Measurements from ENCODE around the gene CENPE.
"Not testable (repeated sequence)": the region's sequence is repeated elsewhere in the genome, so short reads cannot be mapped to it uniquely, and the experiment has no call there.

CENPE gene

DNA sequence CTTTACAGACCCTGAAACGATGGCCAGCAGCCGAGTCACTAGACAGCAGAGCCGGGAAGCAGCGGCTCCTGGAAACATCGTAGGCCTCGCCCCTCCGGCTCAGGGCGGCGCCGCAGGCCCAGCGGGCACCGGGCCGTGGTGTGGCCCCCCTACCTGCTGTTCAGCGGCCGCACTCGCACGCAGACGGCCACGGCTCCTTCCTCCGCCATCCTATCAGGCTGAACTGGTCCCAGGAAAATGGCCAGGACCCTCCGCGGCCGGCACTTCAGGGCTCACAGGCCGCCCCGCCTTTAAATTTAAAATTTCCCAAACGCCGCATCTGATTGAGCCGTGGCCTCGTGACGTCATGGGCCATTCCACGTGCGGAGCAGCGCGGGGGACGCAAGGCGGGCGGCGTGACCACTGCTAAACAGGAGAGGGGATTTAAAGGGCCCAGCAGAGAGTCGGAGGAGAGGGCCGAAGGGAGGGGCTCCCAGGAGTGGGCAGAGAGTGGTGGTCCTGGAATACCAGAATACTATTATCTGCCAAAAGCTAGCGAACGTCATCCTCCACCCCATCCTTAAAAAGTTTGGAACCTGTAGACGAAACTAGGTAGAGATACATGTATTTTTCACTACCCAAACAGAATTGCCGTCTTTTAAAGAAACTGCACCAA, at the start of gene CENPE:
Gene CENPE (minus strand): TSS at position 233 of the 655 bp plus-strand sequence. CDS start 24 bp downstream, at position 209.
- peak; percentile 90 for DNase-seq

DNA sequence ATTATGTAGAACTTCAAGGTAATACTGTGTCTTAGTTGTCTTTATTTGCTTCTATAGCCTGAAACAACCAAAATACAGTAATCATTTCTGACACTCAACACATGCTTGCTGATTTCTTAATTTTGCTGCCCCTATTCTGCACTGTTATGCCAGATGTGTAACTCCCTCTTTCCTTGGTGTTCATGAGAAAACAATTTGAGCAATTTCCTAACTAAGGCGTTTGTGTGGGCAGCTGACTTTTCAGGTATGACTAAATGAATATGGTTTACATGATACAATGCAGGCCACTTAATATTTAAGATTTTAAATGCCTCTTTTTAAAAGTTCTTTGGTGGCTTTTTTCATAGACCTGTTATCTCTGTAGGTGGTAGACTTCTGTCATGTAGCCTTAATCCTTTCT, 46.1 kb upstream of the CENPE start:
- no peak for DNase-seq

- DNase-seq = not testable (repeated sequence)
These were observed 32.8 kb upstream of the CENPE start for GRCh38 chr4:103230938-103231337.

DNA sequence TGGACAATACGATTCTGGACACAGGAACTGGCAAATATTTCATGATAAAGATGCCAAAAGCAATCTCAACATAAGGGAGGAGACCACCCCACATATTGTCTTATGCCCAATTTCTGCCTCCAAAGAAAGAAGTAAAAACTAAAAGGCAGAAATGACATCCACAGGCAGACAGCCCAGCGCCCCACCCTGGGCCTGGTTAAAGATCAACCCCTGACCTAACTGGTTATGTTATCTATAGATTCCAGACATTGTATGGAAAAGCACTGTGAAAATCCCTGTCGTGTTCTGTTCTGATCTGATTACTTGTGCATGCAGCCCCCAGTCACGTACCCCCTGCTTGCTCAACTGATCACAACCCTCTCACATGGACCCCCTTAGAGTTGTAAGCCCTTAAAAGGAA, 25.4 kb upstream of the CENPE start:
- not testable (repeated sequence) for DNase-seq

- no peak for DNase-seq
These were observed 9.5 kb upstream of the CENPE start for GRCh38 chr4:103207673-103208072.

DNA sequence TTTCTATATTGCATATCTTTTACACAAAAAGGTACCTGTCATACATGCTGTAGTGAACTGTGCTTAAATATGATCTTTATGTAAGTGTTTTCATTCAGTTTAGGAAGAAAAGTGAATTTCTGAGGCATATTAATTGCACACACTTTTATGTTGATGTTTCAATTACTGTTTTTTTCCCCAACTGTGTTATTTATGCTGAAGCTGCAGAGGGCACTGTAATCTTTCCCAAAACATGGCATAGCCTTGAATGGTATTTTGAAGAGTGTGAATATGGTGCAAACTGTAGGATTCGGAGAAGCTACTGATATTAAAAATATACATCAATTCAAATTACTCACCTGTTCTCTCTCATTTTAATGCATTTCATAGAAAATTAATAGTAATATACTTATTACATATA, 6.0 kb upstream of the CENPE start:
- no peak for DNase-seq

DNA sequence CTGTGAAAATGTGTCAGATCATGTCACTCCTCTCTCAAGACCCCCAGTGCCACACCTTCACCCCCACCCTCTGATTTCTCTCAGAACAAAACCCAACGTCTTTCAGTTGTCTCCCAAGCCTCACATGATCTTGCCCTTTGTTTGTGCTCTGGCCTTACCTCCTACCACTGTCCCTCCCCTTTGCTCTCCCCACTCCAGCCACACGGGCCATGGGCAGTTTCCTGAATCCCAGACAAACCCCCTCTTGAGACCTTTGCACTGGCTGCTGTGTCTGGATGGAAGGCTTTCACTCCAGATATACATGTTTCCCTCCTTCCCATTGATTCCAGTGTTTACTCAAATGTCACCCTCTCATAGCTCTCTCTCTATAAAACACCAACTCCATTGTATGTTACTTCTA, 3.6 kb upstream of the CENPE start:
- DNase-seq = no peak

DNA sequence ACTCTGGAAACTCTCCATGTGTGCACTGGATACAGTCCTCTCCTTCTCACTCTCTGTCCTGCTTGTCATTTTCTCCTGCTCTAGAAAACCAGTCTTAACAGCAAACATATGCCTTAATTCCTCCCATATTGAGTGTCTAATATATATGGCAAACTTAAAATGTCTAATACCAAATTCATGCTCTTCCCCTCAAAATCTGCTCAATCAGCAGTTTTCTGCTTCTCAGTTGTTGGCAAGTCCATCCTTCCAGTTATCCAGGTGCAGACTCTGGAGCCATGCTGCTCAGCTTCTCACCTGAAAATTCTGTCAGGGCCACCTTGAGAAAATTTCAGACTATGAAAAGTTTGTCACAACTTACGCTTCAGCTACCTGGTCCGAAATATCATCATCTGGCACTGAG, 3.1 kb upstream of the CENPE start:
- no peak for DNase-seq

- DNase-seq = no peak
These were observed 866 bp upstream of the CENPE start for GRCh38 chr4:103199009-103199408.

- DNase-seq = no peak
These were observed 405 bp downstream of the CENPE start for GRCh38 chr4:103197765-103198110.

- no peak for DNase-seq
These were observed 4.7 kb downstream of the CENPE start for GRCh38 chr4:103193457-103193856.

DNA sequence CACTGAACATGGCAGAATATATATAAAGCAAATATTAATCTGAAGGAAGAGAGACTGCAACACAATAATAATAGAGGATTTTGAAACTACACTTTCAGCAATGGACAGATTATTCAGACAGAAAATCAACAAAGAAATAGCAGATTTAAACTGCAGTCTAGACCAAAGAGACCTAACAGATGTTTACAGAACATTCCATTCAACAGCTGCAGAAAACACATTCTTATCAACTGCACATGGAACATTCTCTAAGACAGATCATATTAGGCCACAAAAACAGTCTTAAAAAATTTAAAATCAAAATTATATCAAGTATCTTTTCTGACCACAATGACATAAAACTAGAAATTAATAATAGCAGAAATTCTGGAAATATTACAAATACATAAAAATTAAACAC, 27.1 kb downstream of the CENPE start:
- DNase-seq = no peak

- DNase-seq = not testable (repeated sequence)
These were observed 28.4 kb downstream of the CENPE start for GRCh38 chr4:103169750-103170149.

- no peak for DNase-seq
These were observed 29.1 kb downstream of the CENPE start for GRCh38 chr4:103168993-103169392.

DNA sequence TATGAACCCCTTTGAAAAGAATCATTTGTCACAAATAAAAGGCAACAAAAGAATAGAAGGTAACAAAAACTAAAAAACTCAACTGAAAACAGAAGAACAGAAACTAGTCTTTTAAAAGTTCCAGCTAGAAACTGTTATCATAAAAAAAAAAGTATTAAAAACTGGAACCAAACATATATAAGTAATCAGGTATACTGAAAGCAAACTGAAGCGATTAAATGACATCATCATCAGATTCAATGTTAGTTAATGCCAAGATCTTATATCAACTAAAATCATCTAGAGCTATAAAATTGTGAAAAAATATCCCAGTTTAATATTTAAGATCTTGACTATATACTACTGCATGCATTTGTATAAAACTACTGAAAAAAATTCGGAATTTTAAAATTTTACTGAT, 36.0 kb downstream of the CENPE start:
- DNase-seq = no peak

DNA sequence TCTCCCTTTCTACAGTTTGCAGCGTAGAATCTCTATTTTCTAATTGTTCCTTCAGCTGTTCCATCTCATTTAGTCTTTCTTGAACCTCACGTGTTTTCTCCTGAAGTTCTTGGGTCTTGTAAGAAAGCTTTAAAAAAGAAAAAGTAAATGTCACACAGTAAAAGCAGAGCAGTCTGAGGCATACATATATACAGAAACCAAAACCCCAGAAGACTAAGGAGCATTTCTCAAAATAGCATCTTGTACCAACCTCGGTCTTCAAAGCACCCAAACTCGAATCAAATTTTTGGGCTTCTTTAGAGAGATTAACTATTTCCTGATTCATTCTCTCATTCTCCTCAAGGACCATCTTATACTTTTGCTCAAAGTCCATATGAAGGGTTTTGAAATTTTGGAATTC, 39.4 kb downstream of the CENPE start:
- DNase-seq = no peak

DNA sequence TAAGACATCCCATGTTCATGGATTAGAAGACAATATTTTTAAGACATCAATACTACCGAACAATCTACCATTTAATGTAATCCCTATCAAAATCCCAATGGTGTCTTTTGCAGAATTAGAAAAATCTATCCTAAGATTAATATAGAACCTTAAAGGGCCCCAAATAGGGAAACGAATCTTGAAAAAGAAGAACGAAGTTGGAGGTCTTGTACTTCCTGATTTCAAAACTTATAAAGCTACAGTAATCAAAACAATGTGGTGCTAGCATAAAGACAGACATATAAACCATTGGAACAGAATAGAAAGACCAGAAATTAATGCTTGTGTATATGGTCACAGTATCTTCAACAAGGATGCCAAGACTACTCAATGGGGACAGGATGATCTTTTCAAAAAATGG, 42.0 kb downstream of the CENPE start:
- DNase-seq = no peak

DNA sequence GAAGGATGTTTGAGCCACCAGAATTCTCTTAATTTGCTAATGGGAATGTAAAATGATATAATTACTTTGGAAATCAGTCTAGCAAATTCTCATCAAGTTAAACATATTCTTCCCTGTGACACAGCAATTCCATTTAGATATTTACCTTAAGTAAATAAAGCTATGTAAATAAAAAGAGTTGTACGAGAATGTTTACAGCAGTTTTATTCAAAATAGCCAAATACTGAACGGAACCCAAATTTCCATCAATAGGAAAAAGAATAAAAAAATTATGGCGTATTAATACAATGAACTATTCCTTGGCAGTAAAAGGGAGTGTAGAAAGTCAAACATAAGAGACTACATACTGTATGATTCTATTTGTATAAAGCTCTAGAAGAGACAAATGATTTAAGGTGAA, 45.8 kb downstream of the CENPE start:
- no peak for DNase-seq

DNA sequence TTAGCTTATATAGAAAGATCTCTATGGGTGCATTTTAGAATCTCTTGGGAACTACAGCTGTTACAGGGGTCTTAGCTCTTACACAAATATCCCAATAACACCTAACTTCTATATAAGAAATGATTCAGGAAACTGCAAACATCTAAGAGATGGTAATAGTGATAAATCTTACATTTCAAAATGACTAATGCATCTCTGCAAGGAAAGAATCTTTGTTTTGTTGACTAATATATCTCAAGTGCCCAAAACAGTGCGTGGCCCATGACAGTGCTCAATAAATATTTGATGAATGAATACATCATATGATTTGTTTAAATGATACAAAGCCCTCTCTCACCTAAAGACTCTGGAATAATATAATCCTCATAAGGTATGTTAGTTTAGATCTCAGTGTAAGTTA, 47.5 kb downstream of the CENPE start:
- DNase-seq = peak; percentile 46

- DNase-seq = no peak
These were observed 53.2 kb downstream of the CENPE start for GRCh38 chr4:103144926-103145325.

DNA sequence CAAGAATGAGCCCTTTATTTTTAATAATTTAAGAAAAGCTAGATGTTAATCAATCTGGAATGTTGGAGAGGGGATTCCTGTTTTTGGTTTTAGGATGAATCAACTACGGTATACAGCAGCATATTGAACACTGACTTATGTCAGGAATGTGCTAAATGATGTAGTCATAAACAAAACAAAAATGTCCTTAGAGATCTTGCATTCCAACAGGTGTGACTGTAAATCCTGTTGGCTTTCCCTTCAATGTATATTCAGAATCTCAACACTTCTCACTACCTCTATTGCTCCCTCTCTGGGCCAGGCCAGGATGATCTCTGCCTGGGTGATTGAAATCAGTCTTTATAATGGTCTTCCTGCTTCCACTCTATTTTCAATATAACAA, 60.7 kb downstream of the CENPE start:
- peak; percentile 45 for DNase-seq

DNA sequence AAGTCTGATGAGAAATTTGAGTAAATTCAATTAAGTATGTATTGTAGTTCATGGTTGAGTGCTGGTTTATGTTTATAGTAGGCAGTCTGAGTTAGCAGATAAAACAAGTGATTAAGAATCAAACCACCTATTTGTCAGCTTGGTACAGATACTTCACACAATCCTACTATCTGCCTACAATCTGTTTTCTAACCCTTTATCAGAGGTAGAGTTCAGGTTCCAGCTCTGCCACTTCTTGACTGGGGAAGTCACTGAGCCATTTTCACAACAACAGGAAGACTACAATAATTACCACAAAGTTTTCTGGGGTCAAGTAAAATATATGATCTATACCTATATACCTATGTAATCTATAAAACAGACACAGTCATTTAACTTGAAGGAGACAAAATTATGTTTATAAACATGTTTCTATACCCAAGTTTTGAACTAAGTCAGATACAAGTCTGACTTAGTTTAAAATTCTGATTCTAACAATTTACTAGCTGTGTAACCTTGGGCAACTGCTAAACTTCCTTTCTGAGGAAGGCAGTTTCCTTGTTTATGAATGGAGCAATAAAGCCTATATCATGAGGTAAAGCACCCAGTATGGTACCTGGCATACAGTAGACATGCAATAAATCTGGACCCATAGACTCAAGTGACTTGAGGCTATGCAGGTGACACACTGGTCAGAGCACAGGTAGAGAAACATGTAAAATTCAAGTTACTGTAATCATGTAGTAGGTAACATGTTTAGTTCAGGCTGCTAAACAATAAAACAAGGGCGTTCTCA, 61.3 kb downstream of the CENPE start:
- no peak for DNase-seq

GRCh38 chr4:103129174-103129573, 69.0 kb downstream of the CENPE start:
- no peak for DNase-seq

- DNase-seq = no peak
These were observed 72.0 kb downstream of the CENPE start for GRCh38 chr4:103126126-103126525.

GRCh38 chr4:103123114-103123513, 75.0 kb downstream of the CENPE start:
- no peak for DNase-seq

All from fibroblast of skin of right quadriceps (primary cell).